Smooth muscle cell of the coronary artery (primary cell): ENCODE measurements around the gene BPGM. TPM values are rescaled to one million over a fixed set of nuclear protein-coding genes. Genes with fewer than 3 reads are reported as not detected.

Source experiments
- total RNA-seq: library from RNA; depleted of rRNA; stranded (reverse); fragments of >200 nt; gene quantifications from 2 replicates; pipeline ENCODE4 v1.2.3, GENCODE V29; 2014; ENCODE audit warnings: low replicate concordance

BPGM gene
- 33.6 and 45.6 TPM in 2 replicates for total RNA-seq

GRCh38 chr7:134646425-134647305 is at the start of gene BPGM:
Gene BPGM (plus strand): TSS chr7:134646853. CDS start chr7:134661508, 14,655 bp downstream.

Other genes with a start within 250 kb of the BPGM start
- gene AKR1B1, start 187.8 kb upstream of the BPGM start, total RNA-seq, result 59.8 and 94.3 TPM in 2 replicates
- gene AKR1B10, start 119.3 kb upstream of the BPGM start, total RNA-seq, result 0.83 and 1.4 TPM in 2 replicates
- gene AKR1B15, start 97.7 kb upstream of the BPGM start, total RNA-seq, result not detected in 2 replicates
- gene CALD1, start 132.8 kb downstream of the BPGM start, total RNA-seq, result 270 and 510 TPM in 2 replicates